ENCODE measurements around the gene DLG1.

Gene DLG1

DNA sequence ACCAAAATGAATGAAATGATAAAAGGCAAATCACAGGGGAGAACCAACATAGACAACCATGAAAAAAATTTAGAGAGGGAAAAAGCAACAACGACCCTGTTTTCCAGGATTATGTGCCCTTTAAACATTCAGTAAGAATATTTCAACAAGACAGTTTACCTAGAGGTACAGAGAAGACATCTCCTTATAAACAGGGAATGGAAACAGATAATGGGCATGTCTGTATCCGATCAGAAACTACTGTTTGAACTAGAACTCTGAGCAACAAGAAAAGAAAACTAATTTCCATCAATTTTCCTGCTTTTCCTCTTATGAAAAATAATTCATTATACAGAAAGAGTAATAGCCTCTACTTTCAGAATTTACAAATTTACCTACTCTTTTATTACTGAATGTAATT is 39.3 kb downstream of the DLG1 start:
- H3K9ac ChIP-seq (ENCODE audit: insufficient read length, low read depth), result no peak overlapping the region
- H3K27me3 ChIP-seq (ENCODE audit: insufficient read depth, insufficient read length), result no peaks in the 10 kb centered on the region
- H3K36me3 ChIP-seq (ENCODE audit: insufficient read depth, insufficient read length, low read length), result peaks cover 18% of the 10 kb centered on the region
- TF ChIP-seq ZNF274 (IDR thresholded peaks at IDR 0.05; ENCODE audit: low read depth, low read length) (no peak), YY1 (IDR thresholded peaks at IDR 0.05; ENCODE audit: insufficient read depth, insufficient read length) (no peak), SUZ12 (IDR thresholded peaks at IDR 0.05; ENCODE audit: extremely low read depth, insufficient read depth, insufficient read length) (no peak)
- no peaks in the 10 kb centered on the region for H3K9me3 ChIP-seq (ENCODE audit: insufficient read depth, low read length)
- H3K4me1 ChIP-seq (ENCODE audit: insufficient read depth, insufficient read length), result no peaks in the 10 kb centered on the region
- no peak overlapping the region for H3K4me3 ChIP-seq (ENCODE audit: insufficient read length, low read depth)
- DNase-seq (ENCODE audit: low read depth, low spot score), result no peak

GRCh38 chr3:197258168-197258755 is 40.1 kb downstream of the DLG1 start:
- TF ChIP-seq SUZ12 (IDR thresholded peaks at IDR 0.05; ENCODE audit: extremely low read depth, insufficient read depth, insufficient read length) (no peak), YY1 (IDR thresholded peaks at IDR 0.05; ENCODE audit: insufficient read depth, insufficient read length) (no peak), ZNF274 (IDR thresholded peaks at IDR 0.05; ENCODE audit: low read depth, low read length) (no peak)
- no peaks in the 10 kb centered on the region for H3K4me1 ChIP-seq (ENCODE audit: insufficient read depth, insufficient read length)
- no peak overlapping the region for H3K4me3 ChIP-seq (ENCODE audit: insufficient read length, low read depth)
- no peak overlapping the region for H3K9ac ChIP-seq (ENCODE audit: insufficient read length, low read depth)
- no peaks in the 10 kb centered on the region for H3K9me3 ChIP-seq (ENCODE audit: insufficient read depth, low read length)
- no peak for DNase-seq (ENCODE audit: low read depth, low spot score)
- H3K27me3 ChIP-seq (ENCODE audit: insufficient read depth, insufficient read length), result no peaks in the 10 kb centered on the region
- peaks cover 12% of the 10 kb centered on the region for H3K36me3 ChIP-seq (ENCODE audit: insufficient read depth, insufficient read length, low read length)

DNA sequence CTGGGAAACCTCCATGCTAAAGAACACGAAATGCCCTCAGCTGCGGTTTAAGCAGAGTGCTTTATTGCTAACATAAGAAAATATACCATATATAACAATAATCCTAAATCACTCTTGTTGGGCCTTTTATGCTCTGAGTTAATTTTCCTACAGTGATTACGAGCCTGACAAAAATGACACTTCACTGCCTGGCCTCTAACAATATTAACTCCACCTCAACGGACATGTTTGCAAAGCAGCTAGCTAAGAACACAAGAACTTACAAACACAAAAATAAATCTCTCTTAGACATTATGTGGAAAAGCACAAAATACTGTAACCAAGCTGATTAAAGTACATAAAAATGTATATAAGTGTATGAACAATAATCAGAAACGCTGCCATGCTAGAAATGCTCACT is 40.7 kb downstream of the DLG1 start:
- Histone ChIP-seq H3K27me3 (ENCODE audit: insufficient read depth, insufficient read length) (no peaks in the 10 kb centered on the region), H3K9ac (ENCODE audit: insufficient read length, low read depth) (no peak overlapping the region), H3K4me3 (ENCODE audit: insufficient read length, low read depth) (no peak overlapping the region), H3K9me3 (ENCODE audit: insufficient read depth, low read length) (no peaks in the 10 kb centered on the region), H3K4me1 (ENCODE audit: insufficient read depth, insufficient read length) (no peaks in the 10 kb centered on the region), H3K36me3 (ENCODE audit: insufficient read depth, insufficient read length, low read length) (peaks cover 10% of the 10 kb centered on the region)
- no peak for DNase-seq (ENCODE audit: low read depth, low spot score)
- TF ChIP-seq ZNF274 (IDR thresholded peaks at IDR 0.05; ENCODE audit: low read depth, low read length), result no peak
- TF ChIP-seq SUZ12 (IDR thresholded peaks at IDR 0.05; ENCODE audit: extremely low read depth, insufficient read depth, insufficient read length), result no peak
- no peak for TF ChIP-seq YY1 (IDR thresholded peaks at IDR 0.05; ENCODE audit: insufficient read depth, insufficient read length)

DNA sequence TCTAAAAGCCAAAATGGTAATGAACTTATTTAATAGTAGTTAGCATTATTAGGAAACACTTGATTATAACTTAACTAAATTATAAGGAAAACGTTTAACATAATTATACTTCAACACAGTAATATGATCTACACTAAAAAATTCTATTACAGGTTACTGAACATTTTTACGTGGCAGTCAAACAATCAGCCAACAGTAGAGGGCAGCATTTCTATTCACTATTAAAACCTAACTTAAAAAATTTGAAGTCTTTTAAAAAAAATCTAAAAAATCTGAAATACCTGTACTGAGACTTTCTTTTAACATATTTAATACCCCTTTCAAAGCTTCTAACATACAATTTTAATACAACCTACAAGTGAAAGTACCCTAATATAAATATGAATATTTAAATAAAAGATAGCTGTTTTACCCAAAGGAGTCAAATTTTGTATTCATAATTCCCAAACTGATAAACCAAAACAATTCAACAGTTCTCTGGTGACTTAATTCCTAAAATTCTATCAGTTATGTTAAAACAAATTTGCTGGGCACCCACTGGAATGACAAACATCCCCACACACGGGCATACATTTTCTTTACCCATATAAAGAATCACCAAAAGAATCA is 41.5 kb downstream of the DLG1 start:
- no peak overlapping the region for H3K4me3 ChIP-seq (ENCODE audit: insufficient read length, low read depth)
- DNase-seq (ENCODE audit: low read depth, low spot score), result peak; percentile 32
- H3K9ac ChIP-seq (ENCODE audit: insufficient read length, low read depth), result no peak overlapping the region
- peaks cover 11% of the 10 kb centered on the region for H3K36me3 ChIP-seq (ENCODE audit: insufficient read depth, insufficient read length, low read length)
- no peaks in the 10 kb centered on the region for H3K4me1 ChIP-seq (ENCODE audit: insufficient read depth, insufficient read length)
- H3K27me3 ChIP-seq (ENCODE audit: insufficient read depth, insufficient read length), result no peaks in the 10 kb centered on the region
- no peak for TF ChIP-seq YY1 (IDR thresholded peaks at IDR 0.05; ENCODE audit: insufficient read depth, insufficient read length)
- no peak for TF ChIP-seq ZNF274 (IDR thresholded peaks at IDR 0.05; ENCODE audit: low read depth, low read length)
- no peak for TF ChIP-seq SUZ12 (IDR thresholded peaks at IDR 0.05; ENCODE audit: extremely low read depth, insufficient read depth, insufficient read length)
- 0 out of 2 replicates have a peak, but pooled peaks cover 4% of the 10 kb centered on the region for H3K9me3 ChIP-seq (ENCODE audit: insufficient read depth, low read length)

DNA sequence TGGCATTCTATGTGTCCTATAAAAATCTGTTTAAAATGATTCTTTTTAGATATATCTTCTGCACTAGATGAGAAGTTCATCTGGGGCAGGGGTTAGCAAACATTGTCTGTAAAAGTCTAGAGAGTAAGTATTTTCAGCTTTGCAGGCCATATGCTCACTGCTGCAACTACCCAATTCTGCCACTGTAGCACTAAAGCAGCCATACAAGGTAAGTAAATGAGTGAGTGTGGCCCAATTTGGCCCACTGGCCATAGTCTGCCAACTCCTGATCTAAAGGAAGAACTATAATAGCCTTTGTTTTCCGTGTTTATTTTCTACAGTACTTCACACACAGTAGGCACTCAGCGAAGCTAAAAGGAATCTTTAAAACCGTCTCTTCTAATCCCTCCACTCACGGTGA is 42.3 kb downstream of the DLG1 start:
- Histone ChIP-seq H3K27me3 (ENCODE audit: insufficient read depth, insufficient read length) (no peaks in the 10 kb centered on the region), H3K4me3 (ENCODE audit: insufficient read length, low read depth) (no peak overlapping the region), H3K9me3 (ENCODE audit: insufficient read depth, low read length) (peaks cover 12% of the 10 kb centered on the region; the same call in 1 of the 2 replicates), H3K9ac (ENCODE audit: insufficient read length, low read depth) (no peak overlapping the region), H3K4me1 (ENCODE audit: insufficient read depth, insufficient read length) (no peaks in the 10 kb centered on the region), H3K36me3 (ENCODE audit: insufficient read depth, insufficient read length, low read length) (peaks cover 10% of the 10 kb centered on the region)
- TF ChIP-seq ZNF274 (IDR thresholded peaks at IDR 0.05; ENCODE audit: low read depth, low read length) (no peak), YY1 (IDR thresholded peaks at IDR 0.05; ENCODE audit: insufficient read depth, insufficient read length) (no peak), SUZ12 (IDR thresholded peaks at IDR 0.05; ENCODE audit: extremely low read depth, insufficient read depth, insufficient read length) (no peak)
- DNase-seq (ENCODE audit: low read depth, low spot score), result no peak

DNA sequence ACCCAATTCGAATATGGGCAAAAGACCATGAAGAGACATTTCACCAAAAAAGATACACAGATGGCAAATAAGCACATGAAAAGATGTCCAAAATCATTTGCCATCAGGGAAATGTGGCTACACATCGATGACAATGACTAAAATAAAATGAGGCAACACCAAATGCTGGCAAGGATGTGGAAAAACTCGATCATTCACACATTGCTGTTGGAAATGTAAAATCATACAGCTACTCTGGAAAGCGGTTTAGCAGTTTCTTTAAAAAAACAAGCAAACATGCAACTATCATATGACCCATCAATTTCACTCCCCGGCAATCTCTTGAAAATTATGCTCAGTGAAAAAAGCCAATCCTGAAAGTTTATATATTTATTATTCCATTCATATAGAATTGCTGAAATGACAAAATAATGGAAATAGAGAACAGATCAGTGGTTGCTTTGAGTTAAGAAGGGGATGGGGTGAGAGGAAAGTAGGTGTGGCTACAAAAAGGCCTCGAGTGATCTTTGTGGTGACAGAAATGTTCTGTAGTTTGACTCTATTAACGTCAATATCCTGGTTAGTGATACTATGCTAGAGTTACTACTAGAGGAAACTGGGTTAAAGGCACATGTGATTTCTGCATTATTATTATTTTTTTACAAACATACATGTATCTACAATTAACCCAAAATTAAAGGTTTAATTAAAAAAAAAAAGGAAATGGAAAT is 45.0 kb downstream of the DLG1 start:
- peaks cover 16% of the 10 kb centered on the region for H3K36me3 ChIP-seq (ENCODE audit: insufficient read depth, insufficient read length, low read length)
- TF ChIP-seq YY1 (IDR thresholded peaks at IDR 0.05; ENCODE audit: insufficient read depth, insufficient read length) (no peak), SUZ12 (IDR thresholded peaks at IDR 0.05; ENCODE audit: extremely low read depth, insufficient read depth, insufficient read length) (no peak), ZNF274 (IDR thresholded peaks at IDR 0.05; ENCODE audit: low read depth, low read length) (no peak)
- no peaks in the 10 kb centered on the region for H3K4me1 ChIP-seq (ENCODE audit: insufficient read depth, insufficient read length)
- no peak overlapping the region for H3K4me3 ChIP-seq (ENCODE audit: insufficient read length, low read depth)
- H3K27me3 ChIP-seq (ENCODE audit: insufficient read depth, insufficient read length), result no peaks in the 10 kb centered on the region
- no peak overlapping the region for H3K9ac ChIP-seq (ENCODE audit: insufficient read length, low read depth)
- H3K9me3 ChIP-seq (ENCODE audit: insufficient read depth, low read length), result peaks cover 39% of the 10 kb centered on the region
- DNase-seq (ENCODE audit: low read depth, low spot score), result no peak

DNA sequence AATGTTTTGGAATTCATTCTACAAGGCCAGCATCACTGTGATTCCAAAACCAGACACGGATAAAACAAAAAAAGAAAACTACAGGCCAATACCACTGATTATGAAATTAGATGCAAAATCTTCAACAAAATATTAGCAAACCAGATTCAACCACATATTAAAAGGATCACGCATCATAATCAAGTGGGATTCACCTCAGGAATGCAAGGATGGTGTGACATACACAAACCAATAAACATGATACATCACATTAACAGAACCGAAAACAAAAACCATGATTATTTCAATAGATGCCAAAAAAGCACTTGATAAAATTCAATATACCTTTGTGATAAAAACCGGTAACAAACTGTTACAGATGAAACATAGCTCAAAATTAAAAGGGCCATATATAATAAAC is 48.9 kb downstream of the DLG1 start:
- Histone ChIP-seq H3K36me3 (ENCODE audit: insufficient read depth, insufficient read length, low read length) (peaks cover 42% of the 10 kb centered on the region), H3K4me3 (ENCODE audit: insufficient read length, low read depth) (no peak overlapping the region), H3K27me3 (ENCODE audit: insufficient read depth, insufficient read length) (no peaks in the 10 kb centered on the region), H3K9ac (ENCODE audit: insufficient read length, low read depth) (no peak overlapping the region), H3K9me3 (ENCODE audit: insufficient read depth, low read length) (peaks cover 77% of the 10 kb centered on the region), H3K4me1 (ENCODE audit: insufficient read depth, insufficient read length) (no peaks in the 10 kb centered on the region)
- TF ChIP-seq ZNF274 (IDR thresholded peaks at IDR 0.05; ENCODE audit: low read depth, low read length), result no peak
- no peak for TF ChIP-seq YY1 (IDR thresholded peaks at IDR 0.05; ENCODE audit: insufficient read depth, insufficient read length)
- no peak for TF ChIP-seq SUZ12 (IDR thresholded peaks at IDR 0.05; ENCODE audit: extremely low read depth, insufficient read depth, insufficient read length)
- no peak for DNase-seq (ENCODE audit: low read depth, low spot score)
